H1 (cell line): ENCODE measurements around the gene ARL3. TPM values are rescaled to one million over a fixed set of nuclear protein-coding genes. Genes with fewer than 3 reads are reported as not detected.

ENCODE experiments used
- CTCF ChIA-PET: fragments of 300-600 bp; sonication (Branson Sonifier 250); formaldehyde crosslinking; loops from one replicate; lab custom pipeline; 2021; ENCODE audit not compliant: partially characterized antibody; lab: Charles Lee
- POLR2A ChIA-PET: fragments of 300-600 bp; sonication (Branson Sonifier 250); formaldehyde crosslinking; loops from one replicate; lab custom pipeline; 2021; ENCODE audit warnings: inconsistent platforms; ENCODE audit not compliant: partially characterized antibody; lab: Charles Lee
- DNase-seq, 2 experiments: peaks; one replicate each; pipeline versions ENCODE4 v3.0.0 to v3.0.0-alpha.2; 2010 to 2022; ENCODE audit warnings: low spot score in 2 of 2, low read depth in 1 of 2, mixed read lengths in 1 of 2
- FAIRE-seq: peaks from 2 replicates; lab custom pipeline; 2011; peaks lifted over from hg19 to GRCh38; lab: Jason Lieb, UNC
- H2AFZ ChIP-seq: 2 replicates; pipeline ENCODE4 v1.8.1; 2012; ENCODE audit warnings: low read length, inconsistent platforms
- H2AK5ac ChIP-seq: 2 replicates; pipeline ENCODE4 v1.6.1; 2013; ENCODE audit warnings: low read depth, low read length
- H2BK120ac ChIP-seq: replicated peaks from 2 replicates; pipeline ENCODE3; 2013; ENCODE audit warnings: low read depth, low read length, inconsistent platforms
- H2BK12ac ChIP-seq: 2 replicates; pipeline ENCODE4 v1.6.1; 2013; ENCODE audit warnings: low read depth, low read length
- H2BK15ac ChIP-seq: 2 replicates; pipeline ENCODE4 v1.6.1; 2013; ENCODE audit warnings: low read length
- H2BK20ac ChIP-seq: 2 replicates; pipeline ENCODE4 v1.6.1; 2013; ENCODE audit warnings: low read length
- H2BK5ac ChIP-seq: 2 replicates; pipeline ENCODE4 v1.6.1; 2013; ENCODE audit warnings: low read depth, low read length
- H3K14ac ChIP-seq: 2 replicates; pipeline ENCODE4 v1.6.1; 2013; ENCODE audit warnings: inconsistent platforms; ENCODE audit not compliant: insufficient read length
- H3K18ac ChIP-seq: 2 replicates; pipeline ENCODE4 v1.6.1; 2013; ENCODE audit warnings: low read length; ENCODE audit errors: extremely low read depth
- H3K23ac ChIP-seq: 2 replicates; pipeline ENCODE4 v1.6.1; 2013; ENCODE audit warnings: inconsistent platforms; ENCODE audit not compliant: insufficient read length
- H3K23me2 ChIP-seq: 2 replicates; pipeline ENCODE4 v1.6.1; 2013; ENCODE audit warnings: low read depth, low read length
- H3K27ac ChIP-seq: 2 replicates; pipeline ENCODE4 v1.6.1; 2011; ENCODE audit warnings: low read depth, low read length, inconsistent platforms
- H3K27me3 ChIP-seq, 4 experiments: replicated peaks in 1 of 4; 1 replicate in 1 of 4; 2 replicates in 3 of 4; pipeline versions ENCODE4 v1.6.1 to v1.8.1; 2011 to 2013; ENCODE audit warnings: low read length in 3 of 4, mild to moderate bottlenecking in 3 of 4, inconsistent platforms in 2 of 4, mixed read lengths in 2 of 4, moderate library complexity in 1 of 4; ENCODE audit not compliant: control insufficient read depth in 3 of 4, insufficient read depth in 3 of 4; ENCODE audit errors: extremely low read depth in 1 of 4
- H3K36me3 ChIP-seq, 4 experiments: 2 replicates each; pipeline versions ENCODE4 v1.6.1 to v1.8.1; 2011 to 2013; ENCODE audit warnings: mild to moderate bottlenecking in 4 of 4, low read length in 3 of 4, moderate library complexity in 2 of 4, control low read depth in 1 of 4, inconsistent platforms in 1 of 4; ENCODE audit not compliant: insufficient read depth in 4 of 4, control insufficient read depth in 2 of 4
- H3K4ac ChIP-seq: replicated peaks from 2 replicates; pipeline ENCODE3; 2013; ENCODE audit warnings: low read length, low read depth, mixed read lengths, inconsistent platforms; ENCODE audit not compliant: insufficient read length
- H3K4me1 ChIP-seq, 4 experiments: replicated peaks in 1 of 4; 1 replicate in 1 of 4; 2 replicates in 3 of 4; pipeline versions ENCODE4 v1.6.1 to v1.8.1; 2011 to 2013; ENCODE audit warnings: low read length in 3 of 4, inconsistent platforms in 2 of 4, mixed read lengths in 1 of 4; ENCODE audit not compliant: insufficient read depth in 4 of 4, control insufficient read depth in 3 of 4
- H3K4me2 ChIP-seq, 2 experiments: 2 replicates each; pipeline versions ENCODE4 v1.6.1 to v1.8.1; 2011 to 2013; ENCODE audit warnings: low read depth in 2 of 2, low read length in 2 of 2, control low read depth in 1 of 2, inconsistent platforms in 1 of 2, mild to moderate bottlenecking in 1 of 2; ENCODE audit not compliant: insufficient read depth in 1 of 2
- H3K4me3 ChIP-seq, 4 experiments: fragments of 200-600, 300-600 bp in 1 of 4; sonication (generic), shearing (Covaris generic), sonication (Bioruptor Twin) in 1 of 4; 2 replicates each; pipeline versions ENCODE4 v1.5.1 to v1.8.1; 2011 to 2016; ENCODE audit warnings: low read length in 4 of 4, low read depth in 3 of 4, control low read depth in 2 of 4, inconsistent platforms in 2 of 4, mild to moderate bottlenecking in 2 of 4, mixed read lengths in 1 of 4, moderate library complexity in 1 of 4; ENCODE audit not compliant: insufficient read depth in 2 of 4; ENCODE audit errors: extremely low read depth in 1 of 4
- H3K56ac ChIP-seq: replicated peaks from 2 replicates; pipeline ENCODE3; 2013; ENCODE audit warnings: low read depth, mild to moderate bottlenecking, mixed read lengths, low read length, inconsistent platforms; ENCODE audit not compliant: insufficient read length
- H3K79me1 ChIP-seq: 2 replicates; pipeline ENCODE4 v1.6.1; 2013; ENCODE audit warnings: low read depth, low read length, control low read depth
- H3K79me2 ChIP-seq, 2 experiments: 2 replicates each; pipeline versions ENCODE4 v1.6.1 to v1.8.1; 2012 to 2013; ENCODE audit warnings: low read length in 2 of 2, mild to moderate bottlenecking in 2 of 2, inconsistent platforms in 1 of 2; ENCODE audit not compliant: insufficient read depth in 2 of 2, control insufficient read depth in 1 of 2
- H3K9ac ChIP-seq, 4 experiments: replicated peaks in 1 of 4; 1 replicate in 1 of 4; 2 replicates in 3 of 4; pipeline versions ENCODE4 v1.6.1 to v1.8.1; 2011 to 2013; ENCODE audit warnings: low read depth in 3 of 4, low read length in 3 of 4, control low read depth in 2 of 4, mild to moderate bottlenecking in 2 of 4, moderate library complexity in 2 of 4, inconsistent platforms in 1 of 4; ENCODE audit errors: extremely low read depth in 1 of 4
- H3K9me3 ChIP-seq, 2 experiments: 2 replicates each; pipeline versions ENCODE4 v1.6.1 to v1.8.1; 2012 to 2013; ENCODE audit warnings: mild to moderate bottlenecking in 2 of 2, moderate library complexity in 2 of 2, control low read depth in 1 of 2, inconsistent platforms in 1 of 2, low read depth in 1 of 2, low read length in 1 of 2, mixed read lengths in 1 of 2; ENCODE audit not compliant: insufficient read depth in 2 of 2
- H4K20me1 ChIP-seq, 2 experiments: replicated peaks in 1 of 2; 2 replicates each; pipeline versions ENCODE3 to v1.8.1; 2011 to 2013; ENCODE audit warnings: inconsistent platforms in 2 of 2, low read length in 2 of 2, mild to moderate bottlenecking in 1 of 2; ENCODE audit not compliant: insufficient read depth in 2 of 2, control insufficient read depth in 1 of 2
- H4K5ac ChIP-seq: 2 replicates; pipeline ENCODE4 v1.6.1; 2013; ENCODE audit warnings: low read length, low read depth, mixed read lengths, inconsistent platforms; ENCODE audit not compliant: insufficient read length
- H4K8ac ChIP-seq: 2 replicates; pipeline ENCODE4 v1.8.0; 2013; ENCODE audit warnings: mild to moderate bottlenecking, moderate library complexity, low read length, inconsistent platforms; ENCODE audit not compliant: insufficient read depth; ENCODE audit errors: extremely low read depth
- H4K91ac ChIP-seq: replicated peaks from 2 replicates; pipeline ENCODE3; 2013; ENCODE audit warnings: low read length, mixed read lengths, inconsistent platforms; ENCODE audit not compliant: insufficient read length
- BCL11A ChIP-seq, 2 experiments: IDR thresholded peaks; one replicate each; pipeline ENCODE4 v1.6.1; 2011; ENCODE audit warnings: low read depth in 2 of 2, low read length in 2 of 2, mild to moderate bottlenecking in 2 of 2
- CBX5 ChIP-seq: fragments of 300-800, 300-1000 bp; sonication (generic); IDR thresholded peaks from 2 replicates; pipeline ENCODE4 v1.7.1; 2016; ENCODE audit warnings: antibody characterized with exemption, low read length, low read depth
- FOSL1 ChIP-seq: IDR thresholded peaks from 2 replicates; pipeline ENCODE4 v1.6.1; 2011; ENCODE audit warnings: mild to moderate bottlenecking, low read depth, low read length, moderate library complexity; ENCODE audit not compliant: insufficient read depth
- GABPA ChIP-seq: IDR thresholded peaks from 2 replicates; pipeline ENCODE4 v1.6.1; 2011; ENCODE audit warnings: mild to moderate bottlenecking, low read length, moderate library complexity, borderline replicate concordance; ENCODE audit not compliant: insufficient read depth
- KDM1A ChIP-seq: fragments of 200-600, 300-600 bp; sonication (generic); IDR thresholded peaks from 2 replicates; pipeline ENCODE4 v1.7.1; 2016; ENCODE audit warnings: mild to moderate bottlenecking, low read length, borderline replicate concordance
- KDM4A ChIP-seq: IDR thresholded peaks from one replicate; pipeline ENCODE4 v1.7.1; 2012; ENCODE audit warnings: low read depth, mild to moderate bottlenecking, moderate library complexity, low read length, inconsistent platforms; ENCODE audit not compliant: severe bottlenecking
- NANOG ChIP-seq: IDR thresholded peaks from 2 replicates; pipeline ENCODE4 v1.6.1; 2011; ENCODE audit warnings: low read length, low read depth, mild to moderate bottlenecking, inconsistent platforms; ENCODE audit not compliant: insufficient read depth, poor library complexity, severe bottlenecking
- POU5F1 ChIP-seq: IDR thresholded peaks from 2 replicates; pipeline ENCODE4 v1.6.1; 2011; ENCODE audit warnings: low read depth, mild to moderate bottlenecking, low read length, moderate library complexity
- SIRT6 ChIP-seq: IDR thresholded peaks from one replicate; pipeline ENCODE4 v1.7.1; 2012; ENCODE audit warnings: low read length, inconsistent platforms
- SP2 ChIP-seq: IDR thresholded peaks from 2 replicates; pipeline ENCODE4 v1.6.1; 2012; ENCODE audit warnings: mild to moderate bottlenecking, low read length, inconsistent platforms
- YY1 ChIP-seq: IDR thresholded peaks from 2 replicates; pipeline ENCODE4 v1.6.1; 2011; ENCODE audit warnings: low read depth, mild to moderate bottlenecking, low read length
- WGBS, 2 experiments: shearing (Covaris generic) in 1 of 2; methylation state at CpG; one replicate each; pipeline versions ENCODE4 v1.1.6 to v1.1.7; 2013 to 2015; ENCODE audit warnings: low lambda C conversion rate in 2 of 2, mixed read lengths in 2 of 2, inconsistent platforms in 1 of 2, low coverage in 1 of 2, missing lambda C conversion rate in 1 of 2; ENCODE audit not compliant: insufficient replicate concordance in 2 of 2, insufficient coverage in 1 of 2, insufficient read length in 1 of 2; ENCODE audit errors: extremely low coverage in 1 of 2, missing lambda C conversion rate in 1 of 2; 5-methylcytosine and 5-hydroxymethylcytosine counted together
- polyA plus RNA-seq, 7 experiments: library from polyadenylated mRNA; depleted of rRNA in 3 of 7; stranded (reverse) in 5 of 7; unstranded in 2 of 7; fragments of >200 nt in 5 of 7; fragments of 200-250 nt in 2 of 7; gene quantifications; 1 replicate in 5 of 7; 2 replicates in 1 of 7; 4 replicates in 1 of 7; pipeline versions ENCODE4 v1.2.1 to v1.2.3, GENCODE V29; 2011 to 2013; ENCODE audit warnings: missing spikeins in 2 of 7, mixed read lengths in 2 of 7
- total RNA-seq: library from RNA; stranded (reverse); fragmentation: NEBNext Ultra II Directional; extraction: Animal tissue kit (Norgen Biotek cat#: 25700); gene quantifications from 2 replicates; pipeline ENCODE4 v1.2.1, GENCODE V29; 2021

The ARL3 gene
- total and polyA plus RNA-seq, 2 of the 8 experiments (the other 6 are each of a cell fraction or from before 2014, with no cell fraction given): 8.8 to 16.2 TPM

DNA sequence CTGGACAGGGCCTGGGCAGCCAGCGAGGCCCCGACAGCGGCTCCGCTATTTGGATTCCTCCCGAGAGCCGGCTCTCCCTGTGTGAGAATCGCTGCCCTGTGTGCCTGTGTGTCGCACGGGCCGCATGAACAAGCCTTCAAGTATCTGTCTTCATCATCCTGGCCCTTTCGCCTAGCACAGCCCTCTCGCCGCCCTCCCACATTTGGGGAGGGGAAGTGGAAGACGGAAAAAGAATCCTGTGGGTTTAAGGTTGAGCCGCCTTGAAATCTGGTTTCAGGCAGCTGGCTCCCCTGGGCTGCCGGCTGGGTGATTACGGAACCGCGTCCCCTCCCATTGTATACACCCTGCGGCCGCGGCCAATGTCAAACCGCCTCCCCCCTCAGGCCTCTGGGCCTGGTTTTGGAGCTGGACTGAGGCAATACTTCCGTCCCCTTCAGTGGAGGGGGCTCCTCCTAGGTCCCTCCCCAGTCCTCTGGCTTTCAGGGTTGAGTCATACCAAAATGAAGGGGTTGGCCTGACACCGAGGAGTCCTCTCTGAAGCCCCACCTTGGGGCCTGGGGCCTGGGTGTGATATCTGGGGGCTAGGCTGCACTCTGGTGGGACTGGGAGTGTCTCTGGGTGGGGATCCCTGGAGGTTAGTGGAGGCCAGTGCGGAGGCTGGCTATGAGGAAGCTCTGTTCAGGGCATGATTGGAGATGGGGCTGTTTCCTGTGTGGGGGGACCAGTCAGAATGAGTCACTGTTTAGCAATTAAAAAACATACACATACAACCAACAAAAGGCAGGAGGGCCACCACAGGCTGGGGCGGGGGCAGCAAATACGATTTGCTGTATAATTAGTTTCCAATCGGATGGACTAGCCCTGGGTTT, 68.2 kb downstream of the ARL3 start:
- Histone ChIP-seq H3K27ac (no peak overlapping the region), H2AK5ac (no peak overlapping the region), H3K4me1 (peaks cover 6 to 45% (median 37%) of the 10 kb centered on the region in 4 experiments), H4K5ac (no peak overlapping the region), H3K36me3 (no peaks in the 10 kb centered on the region; a peak in 1 of 8 replicates), H2BK20ac (no peak overlapping the region), H3K4ac (no peak overlapping the region), H3K18ac (peak overlapping the region; percentile 71), H2BK5ac (peak overlapping the region; percentile 75; the same call in 1 of the 2 replicates), H3K14ac (no peak overlapping the region), H3K79me2 (peaks cover 0 to 60% of the 10 kb centered on the region in 2 experiments; a peak in 2 of 4 replicates), H3K4me3 (peak overlapping the region; percentile 36 to 92 (median 84)), H2AFZ (no peak overlapping the region), H4K20me1 (peaks cover 17 to 23% of the 10 kb centered on the region in 2 experiments), H4K8ac (peak overlapping the region; percentile 88), H3K9ac (peak overlapping the region; percentile 46 to 83 (median 72)), H4K91ac (peak overlapping the region; percentile 44), H2BK15ac (no peak overlapping the region), H3K23ac (no peak overlapping the region), H2BK120ac (no peak overlapping the region), H2BK12ac (peak overlapping the region; percentile 60), H3K4me2 (peak overlapping the region; percentile 70 to 96), H3K23me2 (peaks cover 30% of the 10 kb centered on the region; the same call in 1 of the 2 replicates), H3K27me3 (no peaks in the 10 kb centered on the region), H3K79me1 (peaks cover 30% of the 10 kb centered on the region), H3K9me3 (no peaks in the 10 kb centered on the region), H3K56ac (no peak overlapping the region)
- no peak for FAIRE-seq
- WGBS, 2 experiments: 10% methylated on average over 29 of the region's 29 CpGs; no CpG with 5 or more reads in 1 of the 2 experiments
- ChIA-PET POLR2A (interaction anchor here (0.6 to 4.1 kb wide), 14 partner anchors 11 to 527 kb away, joined by 3 to 34 read pairs (median 8); partner anchors contain the start of genes ARL3 and SFXN2), CTCF (interaction anchor here (0.6 to 4.6 kb wide), 24 partner anchors 8 to 1580 kb away, joined by 3 to 33 read pairs (median 4); no protein-coding TSS in a partner anchor)
- DNase-seq: peak in 1 of 2 experiments; percentile 62
- TF ChIP-seq POU5F1 (no peak), YY1 (no peak), GABPA (no peak), KDM1A (no peak), NANOG (no peak), SP2 (no peak), FOSL1 (no peak), SIRT6 (no peak), BCL11A (IDR thresholded peaks at IDR 0.05; ENCODE audit: low read depth in 2 of 2, low read length in 2 of 2) (no peak), CBX5 (no peak), KDM4A (no peak)
